ENCODE measurements around the gene KBTBD2. TPM values are rescaled to one million over a fixed set of nuclear protein-coding genes. Genes with fewer than 3 reads are reported as not detected.
"Not testable (repeated sequence)": the region's sequence is repeated elsewhere in the genome, so short reads cannot be mapped to it uniquely, and the experiment has no call there.

Gene KBTBD2
- total RNA-seq, 6 donors from 2014 or later: 19.0 to 53.1 (median 32.2) TPM

- Histone ChIP-seq H3K4me1 (no peaks in the 10 kb centered on the region), H3K27me3 (no peaks in the 10 kb centered on the region), H3K27ac (no peak overlapping the region), H3K9me3 (no peaks in the 10 kb centered on the region), H3K36me3 (peaks cover 0 to 34% (median 14%) of the 10 kb centered on the region in 4 donors), H3K4me3 (no peak overlapping the region)
- TF ChIP-seq EP300 (IDR thresholded peaks at IDR 0.05): no peak
- no peak for TF ChIP-seq POLR2AphosphoS5 (IDR thresholded peaks at IDR 0.05)
- no peak for TF ChIP-seq CTCF (IDR thresholded peaks at IDR 0.05)
- TF ChIP-seq POLR2A (IDR thresholded peaks at IDR 0.05): no peak
- ATAC-seq (ENCODE audit: low FRiP score in 2 of 2) (no peak), DNase-seq (no peak)
Measured at GRCh38 chr7:32865448-32866030, 26.0 kb downstream of the KBTBD2 start.

- 100% methylated on average over 1 of the region's 1 CpG for WGBS, 2 donors
- not testable (repeated sequence) for H3K27me3 ChIP-seq; ATAC-seq (ENCODE audit: low FRiP score in 2 of 2); H3K4me1 ChIP-seq; H3K4me3 ChIP-seq; H3K27ac ChIP-seq; DNase-seq; H3K9me3 ChIP-seq
- peaks cover 0 to 18% (median 0%) of the 10 kb centered on the region in 4 donors for H3K36me3 ChIP-seq
Measured at GRCh38 chr7:32863872-32864271, 27.7 kb downstream of the KBTBD2 start.

GRCh38 chr7:32860090-32860489, 31.5 kb downstream of the KBTBD2 start:
- no peaks in the 10 kb centered on the region for H3K36me3 ChIP-seq
- DNase-seq (no peak), ATAC-seq (ENCODE audit: low FRiP score in 2 of 2) (no peak)
- TF ChIP-seq EP300 (IDR thresholded peaks at IDR 0.05): no peak
- TF ChIP-seq POLR2AphosphoS5 (IDR thresholded peaks at IDR 0.05): no peak
- no peak for TF ChIP-seq CTCF (IDR thresholded peaks at IDR 0.05)
- no peak for TF ChIP-seq POLR2A (IDR thresholded peaks at IDR 0.05)
- H3K27ac ChIP-seq: no peak overlapping the region
- no peaks in the 10 kb centered on the region for H3K9me3 ChIP-seq
- H3K4me1 ChIP-seq: no peaks in the 10 kb centered on the region
- no peaks in the 10 kb centered on the region for H3K27me3 ChIP-seq
- H3K4me3 ChIP-seq: no peak overlapping the region

GRCh38 chr7:32858648-32859047, 32.9 kb downstream of the KBTBD2 start:
- Histone ChIP-seq H3K9me3 (no peaks in the 10 kb centered on the region), H3K27ac (no peak overlapping the region), H3K4me3 (no peak overlapping the region), H3K36me3 (no peaks in the 10 kb centered on the region), H3K27me3 (no peaks in the 10 kb centered on the region), H3K4me1 (no peaks in the 10 kb centered on the region)
- WGBS, 2 donors: 0 to 60% methylated on average over 1 of the region's 1 CpG
- ATAC-seq (ENCODE audit: low FRiP score in 2 of 2) (no peak), DNase-seq (no peak)
- TF ChIP-seq POLR2A (IDR thresholded peaks at IDR 0.05): no peak
- no peak for TF ChIP-seq CTCF (IDR thresholded peaks at IDR 0.05)
- TF ChIP-seq EP300 (IDR thresholded peaks at IDR 0.05): no peak
- TF ChIP-seq POLR2AphosphoS5 (IDR thresholded peaks at IDR 0.05): no peak

- ATAC-seq (ENCODE audit: low FRiP score in 2 of 2); H3K4me3 ChIP-seq; H3K27me3 ChIP-seq; H3K27ac ChIP-seq; H3K9me3 ChIP-seq; H3K4me1 ChIP-seq; H3K36me3 ChIP-seq: not testable (repeated sequence)
- WGBS, 2 donors: 45 to 84% methylated on average over 2 to 4 of the region's 5 CpGs
- peak in 1 of 2 donors; percentile 15 for DNase-seq
Measured at GRCh38 chr7:32857063-32857462, 34.5 kb downstream of the KBTBD2 start.

GRCh38 chr7:32855837-32856775, 35.5 kb downstream of the KBTBD2 start:
- H3K27ac ChIP-seq; H3K4me1 ChIP-seq; H3K36me3 ChIP-seq; ATAC-seq (ENCODE audit: low FRiP score in 2 of 2); H3K27me3 ChIP-seq; DNase-seq; H3K9me3 ChIP-seq; H3K4me3 ChIP-seq: not testable (repeated sequence)
- 47 to 53% methylated on average over 8 to 9 of the region's 9 CpGs for WGBS, 2 donors

GRCh38 chr7:32850654-32851053, 40.9 kb downstream of the KBTBD2 start:
- not testable (repeated sequence) for H3K9me3 ChIP-seq, H3K27me3 ChIP-seq
- WGBS, 2 donors: 66 to 100% methylated on average over 2 to 3 of the region's 3 CpGs

GRCh38 chr7:32848655-32849054, 42.9 kb downstream of the KBTBD2 start:
- ATAC-seq (ENCODE audit: low FRiP score in 2 of 2); H3K9me3 ChIP-seq; H3K4me3 ChIP-seq; H3K4me1 ChIP-seq; DNase-seq; H3K27ac ChIP-seq; H3K36me3 ChIP-seq; H3K27me3 ChIP-seq: not testable (repeated sequence)
- WGBS, 2 donors: 56 to 70% methylated on average over 2 of the region's 2 CpGs

More at GRCh38 chr7:32850654-32851053, 40.9 kb downstream of the KBTBD2 start:
- not testable (repeated sequence) for H3K36me3 ChIP-seq; H3K4me3 ChIP-seq; ATAC-seq (ENCODE audit: low FRiP score in 2 of 2); H3K27ac ChIP-seq; DNase-seq; H3K4me1 ChIP-seq
